A549 (cell line): ENCODE results near the gene SOX18. TPM values are rescaled to one million over a fixed set of nuclear protein-coding genes. Genes with fewer than 3 reads are reported as not detected.

Experiments
- ATAC-seq, 2 experiments: fragments of 200-7000 bp in 1 of 2; fragments of >200 bp in 1 of 2; cut with Nextera tagmentation in 1 of 2; cut with Tn5 transposase in 1 of 2; 3 replicates each; pipeline versions ENCODE4 v1.8.0 to v1.9.1; 2018 to 2020; ENCODE audit warnings: mild to moderate bottlenecking in 1 of 2, moderate library complexity in 1 of 2
- CTCF ChIA-PET: fragments of 300-600 bp; sonication (Branson Sonifier 250); formaldehyde crosslinking; extraction: SDS; loops from one replicate; lab custom pipeline; 2021; ENCODE audit warnings: antibody characterized with exemption, inconsistent platforms; lab: Yijun Ruan, JAX
- POLR2A ChIA-PET: fragments of 350-600 bp; formaldehyde crosslinking; extraction: SDS; loops from one replicate; lab custom pipeline; 2021; ENCODE audit warnings: antibody characterized with exemption, inconsistent platforms; lab: Yijun Ruan, JAX
- DNase-seq, 2 experiments: peaks; one replicate each; pipeline versions ENCODE4 v3.0.0 to v3.0.0-alpha.2; 2011 to 2016; ENCODE audit warnings: low read depth in 1 of 2, low spot score in 1 of 2
- FAIRE-seq: peaks from 2 replicates; lab custom pipeline; 2011; peaks lifted over from hg19 to GRCh38; lab: Jason Lieb, UNC
- H3K27ac ChIP-seq, 2 experiments: fragments of >200 bp; sonication (Bioruptor Twin); formaldehyde crosslinking; 3 replicates each; pipeline ENCODE4 v1.5.1; 2016 to 2017
- H3K4me1 ChIP-seq: fragments of >200 bp; sonication (Bioruptor Twin); formaldehyde crosslinking; 3 replicates; pipeline ENCODE4 v1.6.1; 2016
- H3K4me2 ChIP-seq: fragments of >200 bp; sonication (Bioruptor Twin); formaldehyde crosslinking; 3 replicates; pipeline ENCODE4 v1.6.1; 2016
- H3K4me3 ChIP-seq: fragments of >200 bp; sonication (Bioruptor Twin); formaldehyde crosslinking; 3 replicates; pipeline ENCODE4 v1.5.1; 2016
- H3K9me3 ChIP-seq: fragments of >200 bp; sonication (Bioruptor Twin); formaldehyde crosslinking; 3 replicates; pipeline ENCODE4 v1.6.1; 2016
- ATOH8 ChIP-seq: fragments of 250-450 bp; sonication (Bioruptor Pico); IDR thresholded peaks from 2 replicates; pipeline ENCODE4 v1.5.0; 2020; ENCODE audit warnings: low read depth, mild to moderate bottlenecking, moderate library complexity
- CHD2 ChIP-seq: fragments of 150-350 bp; IDR thresholded peaks from 2 replicates; pipeline ENCODE4 v1.6.1; 2014; ENCODE audit warnings: low read length; ENCODE audit not compliant: partially characterized antibody
- E2F6 ChIP-seq: IDR thresholded peaks from 2 replicates; pipeline ENCODE4 v1.6.1; 2012; ENCODE audit warnings: low read depth, borderline replicate concordance
- ESRRA ChIP-seq: fragments of 150-350 bp; IDR thresholded peaks from 2 replicates; pipeline ENCODE4 v1.6.1; 2014; ENCODE audit warnings: mild to moderate bottlenecking, low read length, borderline replicate concordance
- FOSB ChIP-seq: fragments of 250-450 bp; sonication (Bioruptor Pico); IDR thresholded peaks from 2 replicates; pipeline ENCODE4 v1.5.0; 2020; ENCODE audit warnings: mild to moderate bottlenecking, moderate library complexity
- FOSL2 ChIP-seq, 2 experiments: fragments of 450-650 bp in 1 of 2; fragments of >200 bp in 1 of 2; sonication (Bioruptor Twin) in 1 of 2; formaldehyde crosslinking; IDR thresholded peaks; 2 replicates each; pipeline versions ENCODE4 v1.5.0 to v1.6.1; 2016 to 2020; ENCODE audit warnings: mild to moderate bottlenecking in 1 of 2, moderate library complexity in 1 of 2
- GATA3 ChIP-seq: IDR thresholded peaks from 2 replicates; pipeline ENCODE4 v1.6.1; 2012; ENCODE audit warnings: borderline replicate concordance
- JUN ChIP-seq, 2 experiments: fragments of >200 bp; sonication (Bioruptor Twin); formaldehyde crosslinking; IDR thresholded peaks; 2 replicates in 1 of 2; 3 replicates in 1 of 2; pipeline ENCODE4 v1.6.1; 2016 to 2017
- KDM5A ChIP-seq: fragments of 200-600 bp; sonication (generic); IDR thresholded peaks from 2 replicates; pipeline ENCODE4 v1.6.1; 2016; ENCODE audit warnings: antibody characterized with exemption, mild to moderate bottlenecking
- MAFK ChIP-seq: fragments of 450-650 bp; IDR thresholded peaks from 2 replicates; pipeline ENCODE4 v1.6.1; 2014; ENCODE audit not compliant: partially characterized antibody
- MAX ChIP-seq: IDR thresholded peaks from 2 replicates; pipeline ENCODE4 v1.6.1; 2012
- NR3C1 ChIP-seq: fragments of >200 bp; sonication (Bioruptor Twin); formaldehyde crosslinking; IDR thresholded peaks from 3 replicates; pipeline ENCODE4 v1.6.1; 2017
- PBX3 ChIP-seq: IDR thresholded peaks from 2 replicates; pipeline ENCODE4 v1.6.1; 2012
- PHF8 ChIP-seq: fragments of 200-600 bp; sonication (generic); IDR thresholded peaks from 2 replicates; pipeline ENCODE4 v1.6.1; 2016; ENCODE audit warnings: low read depth, mild to moderate bottlenecking, antibody characterized with exemption, moderate library complexity, borderline replicate concordance
- POLR2A ChIP-seq: IDR thresholded peaks from 2 replicates; pipeline ENCODE4 v1.6.1; 2012; ENCODE audit warnings: mild to moderate bottlenecking, low read length
- RARB ChIP-seq: fragments of 250-450 bp; sonication (Bioruptor Pico); IDR thresholded peaks from 2 replicates; pipeline ENCODE4 v1.8.0; 2021; ENCODE audit warnings: mild to moderate bottlenecking, moderate library complexity
- RCOR1 ChIP-seq: fragments of 150-350 bp; IDR thresholded peaks from 2 replicates; pipeline ENCODE4 v1.6.1; 2014; ENCODE audit warnings: antibody characterized with exemption, low read length, low read depth
- REST ChIP-seq: fragments of 200-600 bp; sonication (generic); IDR thresholded peaks from 2 replicates; pipeline ENCODE4 v1.6.1; 2016; ENCODE audit warnings: antibody characterized with exemption, mild to moderate bottlenecking, moderate library complexity
- SMC3 ChIP-seq: fragments of >200 bp; sonication (Bioruptor Twin); formaldehyde crosslinking; IDR thresholded peaks from 3 replicates; pipeline ENCODE4 v1.6.1; 2018; ENCODE audit warnings: inconsistent platforms
- TP53 ChIP-seq: fragments of 250-450 bp; sonication (Bioruptor Pico); IDR thresholded peaks from 2 replicates; pipeline ENCODE4 v1.5.0; 2021; ENCODE audit warnings: mild to moderate bottlenecking, moderate library complexity
- ZNF302 ChIP-seq: fragments of 250-450 bp; sonication (Bioruptor Pico); IDR thresholded peaks from 2 replicates; pipeline ENCODE4 v1.9.0; 2021; ENCODE audit warnings: inconsistent platforms, mild to moderate bottlenecking, moderate library complexity
- ZSCAN20 ChIP-seq: fragments of 250-450 bp; sonication (Bioruptor Pico); IDR thresholded peaks from 2 replicates; pipeline ENCODE4 v1.8.0; 2022; ENCODE audit warnings: mild to moderate bottlenecking, moderate library complexity
- WGBS: methylation state at CpG from one replicate; pipeline ENCODE4 v1.1.6; 2017; ENCODE audit errors: missing lambda C conversion rate; 5-methylcytosine and 5-hydroxymethylcytosine counted together
- polyA minus RNA-seq: library from RNA; depleted of rRNA, polyadenylated mRNA; stranded (reverse); fragments of >200 nt; gene quantifications from 2 replicates; pipeline ENCODE4 v1.2.3, GENCODE V29; 2011; rRNA and poly(A)+ RNA removed
- polyA plus RNA-seq, 4 experiments: library from polyadenylated mRNA; depleted of rRNA in 3 of 4; stranded (reverse); fragments of >200 nt; fragmentation: RNase III in 1 of 4; extraction: RNeasy Plus Mini Kit Qiagen cat#74134 plus additional on column Dnase treatment in 1 of 4; gene quantifications; 2 replicates in 3 of 4; 3 replicates in 1 of 4; pipeline ENCODE4 v1.2.3, GENCODE V29; 2011 to 2017

SOX18 gene
- 0.13 and 0.19 TPM in 2 replicates for polyA plus RNA-seq (2011; rRNA removed)
- 1.0 and 1.4 TPM in 2 replicates for polyA plus RNA-seq (2012; cell fraction: cytosol; rRNA removed)
- polyA plus RNA-seq (2012; cell fraction: nucleus; rRNA removed) = 1.4 and 2.2 TPM in 2 replicates
- 0.92 to 1.4 TPM (median 1.3 TPM) in 3 replicates for polyA plus RNA-seq (2017; fragmentation: RNase III; extraction: RNeasy Plus Mini Kit Qiagen cat#74134 plus additional on column Dnase treatment)
- polyA minus RNA-seq = 0.15 TPM in 1 of 2 replicates, not detected in the other

GRCh38 chr20:64049060-64049877 is at the start of gene SOX18:
Gene SOX18, minus strand, starts transcription at chr20:64049639. Its CDS starts 123 bp downstream, at chr20:64049516.
- FAIRE-seq = no peak
- Histone ChIP-seq H3K4me1 (peaks cover 43% of the 10 kb centered on the region), H3K9me3 (no peaks in the 10 kb centered on the region), H3K27ac (peak within 1 kb of the TSS; percentile 84 to 96), H3K4me2 (peak within 1 kb of the TSS; percentile 99), H3K4me3 (peak within 1 kb of the TSS; percentile 67)
- peak in 1 of 2 experiments; percentile 59 for DNase-seq
- POLR2A ChIA-PET = interaction anchor here (6.5 kb wide), 1 partner anchor 13 kb away, joined by 29 read pairs; the partner anchor contains the start of gene TCEA2
- WGBS = no CpG with 5 or more reads among the region's 111 CpGs
- peak; percentile 25 to 38 for ATAC-seq
- TF ChIP-seq JUN (IDR thresholded peaks at IDR 0.05) (0 out of 5 replicates have a peak, but pooled peaks of 1 of the 2 experiments have one; percentile 25), FOSB (CRISPR knock-in tag) (no peak), RARB (no peak), NR3C1 (no peak), ZNF302 (CRISPR knock-in tag) (no peak), MAFK (peak; percentile 18), E2F6 (0 out of 2 replicates have a peak, but pooled peaks have one; percentile 2), MAX (peak; percentile 22; the same call in 1 of the 2 replicates), POLR2A (peak; percentile 38; the same call in 1 of the 2 replicates)
- CTCF ChIA-PET = interaction anchor here (1.4 to 1.8 kb wide), 2 partner anchors 11 to 20 kb away, joined by 4 to 6 read pairs; no protein-coding TSS in a partner anchor

- DNase-seq (no peak), ATAC-seq (no peak), FAIRE-seq (no peak)
- Histone ChIP-seq H3K4me1 (0 out of 3 replicates have a peak, but pooled peaks cover 6% of the 10 kb centered on the region), H3K9me3 (no peaks in the 10 kb centered on the region), H3K4me2 (no peak overlapping the region), H3K4me3 (no peak overlapping the region), H3K27ac (no peak overlapping the region)
- ChIA-PET POLR2A (no interaction called here), CTCF (interaction anchor here (1.2 to 6.1 kb wide), 5 partner anchors 14 to 118 kb away, joined by 3 to 58 read pairs (median 10); partner anchors contain the start of gene LKAAEAR1)
- 82% methylated on average over 14 of the region's 28 CpGs for WGBS
- TF ChIP-seq ZSCAN20 (CRISPR knock-in tag) (no peak), ESRRA (no peak), MAX (no peak), RARB (no peak), FOSL2 (IDR thresholded peaks at IDR 0.05) (no peak), FOSL2 (CRISPR knock-in tag; IDR thresholded peaks at IDR 0.05) (no peak), SMC3 (no peak), E2F6 (no peak), REST (no peak), GATA3 (no peak), ATOH8 (CRISPR knock-in tag) (no peak), KDM5A (no peak), PBX3 (no peak), TP53 (no peak), PHF8 (no peak), MAFK (no peak), RCOR1 (no peak), ZNF302 (CRISPR knock-in tag) (no peak), CHD2 (no peak)
Observed at GRCh38 chr20:64098471-64099013, 49.1 kb upstream of the SOX18 start.
